Activated CD4-positive, alpha-beta memory T cell treated with anti-CD3 and anti-CD28 coated beads, Interleukin-2, amount 10 ng/mL, durations not matched to agents 7 days and 5 days (primary cell): ENCODE data around the gene AQP5. TPM values are rescaled to one million over a fixed set of nuclear protein-coding genes. Genes with fewer than 3 reads are reported as not detected.

Experiments used
- CTCF ChIA-PET: fragments of 350-600 bp; sonication (Branson Sonifier 250); formaldehyde crosslinking; loops from one replicate; lab custom pipeline; 2021; ENCODE audit warnings: antibody characterized with exemption, inconsistent platforms; lab: Charles Lee
- POLR2A ChIA-PET: fragments of 350-600 bp; sonication (Branson Sonifier 250); formaldehyde crosslinking; loops from one replicate; lab custom pipeline; 2021; ENCODE audit warnings: antibody characterized with exemption; lab: Charles Lee
- DNase-seq: peaks from one replicate; pipeline ENCODE4 v3.0.0-alpha.2; 2020
- H3K27ac Mint-ChIP-seq: one replicate; pipeline ENCODE4 v1.8.0; 2021; ENCODE audit warnings: mild to moderate bottlenecking, mixed read lengths
- H3K27me3 Mint-ChIP-seq: one replicate; pipeline ENCODE4 v1.8.0; 2021; ENCODE audit warnings: mixed read lengths
- H3K36me3 Mint-ChIP-seq: one replicate; pipeline ENCODE4 v1.8.0; 2021; ENCODE audit warnings: low read depth, mixed read lengths
- H3K4me1 Mint-ChIP-seq: one replicate; pipeline ENCODE4 v1.8.0; 2021; ENCODE audit warnings: mixed read lengths
- H3K4me3 Mint-ChIP-seq: one replicate; pipeline ENCODE4 v1.8.0; 2021; ENCODE audit warnings: mild to moderate bottlenecking, mixed read lengths
- H3K9me3 Mint-ChIP-seq: one replicate; pipeline ENCODE4 v1.8.0; 2021; ENCODE audit warnings: mixed read lengths
- total RNA-seq, 2 experiments: library from RNA; stranded (reverse); gene quantifications; one replicate each; pipeline ENCODE4 v1.2.3, GENCODE V29; 2021

Gene AQP5
- not detected for total RNA-seq

GRCh38 chr12:49961111-49961922 is at the start of gene AQP5:
Gene AQP5, plus strand, starts transcription at chr12:49961872. Its CDS starts 146 bp downstream, at chr12:49962018.
- Mint-ChIP-seq H3K4me3 (no peak within 1 kb of the TSS), H3K27me3 (peaks cover 86% of the 10 kb centered on the region), H3K9me3 (no peaks in the 10 kb centered on the region), H3K36me3 (peaks cover 4% of the 10 kb centered on the region), H3K27ac (no peak within 1 kb of the TSS), H3K4me1 (peaks cover 7% of the 10 kb centered on the region)
- POLR2A ChIA-PET: interaction anchor here (1.0 kb wide), 1 partner anchor 16 kb away, joined by 3 read pairs; no protein-coding TSS in a partner anchor
- no peak for DNase-seq
- CTCF ChIA-PET: interaction anchor here (4.6 kb wide), 1 partner anchor 16 kb away, joined by 19 read pairs; no protein-coding TSS in a partner anchor

GRCh38 chr12:49912345-49913255 is 49.1 kb upstream of the AQP5 start:
- H3K4me3 Mint-ChIP-seq: no peak overlapping the region
- no peak for DNase-seq
- H3K27me3 Mint-ChIP-seq: peaks cover 4% of the 10 kb centered on the region
- H3K27ac Mint-ChIP-seq: no peak overlapping the region
- H3K36me3 Mint-ChIP-seq: no peaks in the 10 kb centered on the region
- ChIA-PET CTCF (interaction anchor here (1.3 to 1.6 kb wide), 2 partner anchors 54 to 55 kb away, joined by 4 to 6 read pairs; no protein-coding TSS in a partner anchor), POLR2A (no interaction called here)
- no peaks in the 10 kb centered on the region for H3K4me1 Mint-ChIP-seq
- H3K9me3 Mint-ChIP-seq: no peaks in the 10 kb centered on the region

GRCh38 chr12:49916129-49916919 is 45.3 kb upstream of the AQP5 start:
- peaks cover 8% of the 10 kb centered on the region for H3K27me3 Mint-ChIP-seq
- POLR2A ChIA-PET: no interaction called here
- no peak for DNase-seq
- no peaks in the 10 kb centered on the region for H3K9me3 Mint-ChIP-seq
- no peak overlapping the region for H3K4me3 Mint-ChIP-seq
- no peak overlapping the region for H3K27ac Mint-ChIP-seq
- CTCF ChIA-PET: interaction anchor here (0.7 to 1.8 kb wide), 4 partner anchors 14 to 51 kb away, joined by 3 to 9 read pairs (median 4); no protein-coding TSS in a partner anchor
- H3K36me3 Mint-ChIP-seq: no peaks in the 10 kb centered on the region
- H3K4me1 Mint-ChIP-seq: no peaks in the 10 kb centered on the region

- ChIA-PET POLR2A (no interaction called here), CTCF (interaction anchor here (0.7 to 1.8 kb wide), 3 partner anchors 28 to 50 kb away, joined by 5 to 9 read pairs (median 5); no protein-coding TSS in a partner anchor)
- H3K9me3 Mint-ChIP-seq: no peaks in the 10 kb centered on the region
Observed at GRCh38 chr12:49917166-49917787, 44.4 kb upstream of the AQP5 start.

GRCh38 chr12:49917788-49918173 is 43.9 kb upstream of the AQP5 start:
- Mint-ChIP-seq H3K4me3 (no peak overlapping the region), H3K27me3 (peaks cover 8% of the 10 kb centered on the region), H3K4me1 (no peaks in the 10 kb centered on the region), H3K27ac (no peak overlapping the region), H3K36me3 (no peaks in the 10 kb centered on the region), H3K9me3 (no peaks in the 10 kb centered on the region)
- DNase-seq: no peak
- ChIA-PET CTCF (interaction anchor here (0.7 kb wide), 1 partner anchor 49 kb away, joined by 5 read pairs; no protein-coding TSS in a partner anchor), POLR2A (no interaction called here)

More at GRCh38 chr12:49917166-49917787, 44.4 kb upstream of the AQP5 start:
- no peaks in the 10 kb centered on the region for H3K4me1 Mint-ChIP-seq
- no peak for DNase-seq
- H3K4me3 Mint-ChIP-seq: no peak overlapping the region
- no peak overlapping the region for H3K27ac Mint-ChIP-seq
- H3K27me3 Mint-ChIP-seq: peaks cover 8% of the 10 kb centered on the region
- no peaks in the 10 kb centered on the region for H3K36me3 Mint-ChIP-seq

- no peak overlapping the region for H3K4me3 Mint-ChIP-seq
- CTCF ChIA-PET: interaction anchor here (1.4 kb wide), 1 partner anchor 25 kb away, joined by 6 read pairs; no protein-coding TSS in a partner anchor
- no peaks in the 10 kb centered on the region for H3K9me3 Mint-ChIP-seq
- DNase-seq: no peak
- no peak overlapping the region for H3K27ac Mint-ChIP-seq
- H3K4me1 Mint-ChIP-seq: no peaks in the 10 kb centered on the region
- POLR2A ChIA-PET: interaction anchor here (1.3 kb wide), 1 partner anchor 22 kb away, joined by 3 read pairs; no protein-coding TSS in a partner anchor
- no peaks in the 10 kb centered on the region for H3K36me3 Mint-ChIP-seq
- peaks cover 5% of the 10 kb centered on the region for H3K27me3 Mint-ChIP-seq
Observed at GRCh38 chr12:49920241-49920914, 41.3 kb upstream of the AQP5 start.

GRCh38 chr12:49920915-49921286 is 40.8 kb upstream of the AQP5 start:
- CTCF ChIA-PET: no interaction called here
- POLR2A ChIA-PET: no interaction called here
- H3K36me3 Mint-ChIP-seq: no peaks in the 10 kb centered on the region
- H3K27me3 Mint-ChIP-seq: peaks cover 5% of the 10 kb centered on the region
- H3K9me3 Mint-ChIP-seq: no peaks in the 10 kb centered on the region
- no peak overlapping the region for H3K4me3 Mint-ChIP-seq
- H3K4me1 Mint-ChIP-seq: no peaks in the 10 kb centered on the region
- no peak overlapping the region for H3K27ac Mint-ChIP-seq
- DNase-seq: no peak

GRCh38 chr12:49921299-49921698 is 40.4 kb upstream of the AQP5 start:
- DNase-seq: no peak
- H3K36me3 Mint-ChIP-seq: no peaks in the 10 kb centered on the region
- H3K4me1 Mint-ChIP-seq: no peaks in the 10 kb centered on the region
- H3K27me3 Mint-ChIP-seq: peaks cover 5% of the 10 kb centered on the region
- H3K9me3 Mint-ChIP-seq: no peaks in the 10 kb centered on the region
- CTCF ChIA-PET: no interaction called here
- H3K27ac Mint-ChIP-seq: no peak overlapping the region
- POLR2A ChIA-PET: no interaction called here
- H3K4me3 Mint-ChIP-seq: no peak overlapping the region

GRCh38 chr12:49921936-49922335 is 39.7 kb upstream of the AQP5 start:
- CTCF ChIA-PET: no interaction called here
- Mint-ChIP-seq H3K4me1 (no peaks in the 10 kb centered on the region), H3K27ac (no peak overlapping the region), H3K9me3 (no peaks in the 10 kb centered on the region), H3K27me3 (peaks cover 5% of the 10 kb centered on the region), H3K4me3 (no peak overlapping the region), H3K36me3 (no peaks in the 10 kb centered on the region)
- POLR2A ChIA-PET: no interaction called here
- DNase-seq: no peak

GRCh38 chr12:49922349-49923034 is 39.2 kb upstream of the AQP5 start:
- Mint-ChIP-seq H3K4me1 (no peaks in the 10 kb centered on the region), H3K27ac (no peak overlapping the region), H3K4me3 (no peak overlapping the region), H3K9me3 (no peaks in the 10 kb centered on the region), H3K36me3 (no peaks in the 10 kb centered on the region), H3K27me3 (peaks cover 5% of the 10 kb centered on the region)
- DNase-seq: no peak
- POLR2A ChIA-PET: no interaction called here
- CTCF ChIA-PET: interaction anchor here (0.9 kb wide), 1 partner anchor 23 kb away, joined by 3 read pairs; no protein-coding TSS in a partner anchor

- no peaks in the 10 kb centered on the region for H3K9me3 Mint-ChIP-seq
- DNase-seq: no peak
- no peak overlapping the region for H3K27ac Mint-ChIP-seq
- no peaks in the 10 kb centered on the region for H3K4me1 Mint-ChIP-seq
- H3K27me3 Mint-ChIP-seq: peaks cover 9% of the 10 kb centered on the region
- POLR2A ChIA-PET: no interaction called here
- CTCF ChIA-PET: interaction anchor here (0.9 kb wide), 1 partner anchor 22 kb away, joined by 3 read pairs; no protein-coding TSS in a partner anchor
- H3K4me3 Mint-ChIP-seq: no peak overlapping the region
- no peaks in the 10 kb centered on the region for H3K36me3 Mint-ChIP-seq
Observed at GRCh38 chr12:49923035-49923644, 38.5 kb upstream of the AQP5 start.
